HuH-7.5 (cell line): Measurements from ENCODE around the gene FOXL3.
"Not testable (repeated sequence)": the region's sequence is repeated elsewhere in the genome, so short reads cannot be mapped to it uniquely, and the experiment has no call there.

ENCODE experiments used
- DNase-seq: peaks from one replicate; pipeline ENCODE4 v3.0.0; 2011; ENCODE audit warnings: low spot score

The FOXL3 gene

DNA sequence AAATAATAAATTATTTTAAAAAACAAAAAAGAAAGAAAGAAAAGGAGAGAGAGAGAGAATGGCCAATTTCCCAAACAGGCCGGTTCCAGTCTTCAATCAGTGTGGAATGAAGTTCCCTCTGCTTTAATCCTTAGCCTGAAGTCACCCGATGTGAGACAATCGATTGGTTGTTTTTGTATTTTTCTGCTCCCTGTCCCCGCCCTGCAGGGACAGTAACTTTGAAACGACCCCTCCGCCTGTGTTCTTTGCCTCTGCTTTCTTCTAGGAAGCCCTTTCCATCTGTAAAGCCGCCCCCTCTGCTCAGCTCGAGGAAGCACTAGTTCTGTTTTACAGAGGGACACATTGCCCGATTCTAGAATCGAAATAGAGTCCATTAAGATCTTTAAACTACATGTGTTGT, 33.4 kb downstream of the FOXL3 start:
- no peak for DNase-seq

DNA sequence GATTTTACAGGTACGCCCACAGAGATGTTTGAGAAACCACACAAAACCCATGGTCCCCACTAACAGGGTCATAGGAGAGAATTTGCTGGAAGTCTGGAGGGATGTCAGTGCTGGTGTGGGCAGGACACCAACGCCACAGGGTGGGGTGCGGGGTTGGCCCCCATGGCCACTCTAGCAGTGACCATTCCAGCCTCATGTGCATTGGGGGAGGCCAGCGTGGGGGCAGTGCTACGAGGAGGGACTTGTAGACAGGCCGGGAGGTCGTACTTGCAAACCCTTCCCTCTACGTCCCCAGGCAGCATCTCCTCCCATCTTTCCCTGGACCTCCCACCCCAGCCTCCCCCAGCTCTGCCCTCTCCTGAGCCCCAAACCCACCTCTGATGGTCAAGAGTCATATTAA, 34.0 kb downstream of the FOXL3 start:
- DNase-seq, result no peak

DNA sequence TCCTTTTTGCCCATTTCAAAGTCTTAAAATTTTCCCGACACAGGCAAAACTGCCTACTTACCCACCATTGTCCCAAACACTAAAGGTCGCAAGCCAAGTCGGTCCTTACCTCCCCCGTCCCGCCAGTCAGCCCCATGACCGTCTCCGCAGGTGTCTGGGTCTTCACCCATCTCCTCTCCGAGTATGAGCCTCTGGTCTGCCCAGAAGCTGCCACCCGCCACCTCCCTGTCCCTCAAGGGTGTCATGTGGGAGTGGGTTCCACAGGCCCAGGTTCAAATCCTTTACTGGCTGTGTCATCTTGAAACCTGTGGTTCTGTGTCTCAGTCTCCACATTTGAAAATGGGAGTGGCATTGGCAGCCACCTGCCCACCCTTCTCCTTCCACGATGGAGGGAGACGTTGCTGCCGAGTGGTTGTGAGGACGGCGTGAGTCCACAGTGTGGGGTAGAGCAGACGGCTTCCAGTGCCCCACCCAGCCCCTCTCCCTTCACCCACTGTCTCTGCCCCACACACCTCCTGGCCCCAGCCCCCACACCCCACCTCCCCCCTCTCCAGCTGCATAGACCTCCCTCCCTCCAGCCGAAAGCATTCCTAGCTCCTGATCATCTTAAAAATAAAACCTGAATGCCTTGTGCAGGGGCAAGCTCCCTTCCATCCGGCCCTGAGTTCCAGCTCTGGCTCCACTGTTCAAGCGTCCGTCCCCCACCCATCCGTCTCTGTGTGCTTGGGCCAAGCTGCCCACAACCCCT, 35.3 kb downstream of the FOXL3 start:
- DNase-seq, result no peak

DNA sequence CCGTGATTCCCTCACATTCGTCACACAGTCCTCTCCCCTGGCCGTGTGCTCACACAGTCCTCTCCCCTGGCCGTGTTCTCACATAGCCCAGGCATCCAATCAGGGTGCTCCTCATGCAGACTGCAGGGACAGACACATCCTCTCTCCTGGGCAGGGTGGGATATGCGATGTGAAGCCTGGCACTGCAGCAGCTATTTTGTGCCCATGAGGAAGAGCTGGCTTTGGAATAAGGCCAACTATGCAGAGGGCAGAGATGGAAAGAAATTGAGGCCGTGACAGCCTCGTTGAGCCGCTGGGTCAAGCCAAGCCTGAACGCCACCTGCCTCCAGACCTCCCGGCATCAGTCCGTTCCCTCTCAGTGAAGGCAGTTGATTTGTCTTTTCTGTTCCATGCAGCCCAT, 35.8 kb downstream of the FOXL3 start:
- DNase-seq, result no peak

DNA sequence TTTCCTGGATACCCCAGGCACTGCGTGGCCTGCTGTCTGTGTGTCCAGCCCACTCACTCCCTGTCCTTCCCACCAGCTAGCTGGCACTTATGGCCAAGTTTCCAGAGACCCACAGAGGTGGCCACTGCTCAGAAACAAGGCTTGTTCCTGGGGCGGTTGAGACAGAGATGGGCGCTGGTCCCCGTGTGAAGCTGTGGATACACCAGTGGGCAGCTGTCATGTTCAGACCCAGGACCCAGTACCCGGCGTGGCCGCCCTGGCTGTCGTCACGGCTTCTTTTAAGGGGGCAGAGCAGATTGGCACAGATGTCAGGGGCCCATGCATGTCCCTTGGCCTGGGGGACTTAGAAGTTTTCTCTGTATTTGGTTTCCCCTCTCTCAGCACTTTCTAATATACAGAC, 36.3 kb downstream of the FOXL3 start:
- DNase-seq, result no peak

DNA sequence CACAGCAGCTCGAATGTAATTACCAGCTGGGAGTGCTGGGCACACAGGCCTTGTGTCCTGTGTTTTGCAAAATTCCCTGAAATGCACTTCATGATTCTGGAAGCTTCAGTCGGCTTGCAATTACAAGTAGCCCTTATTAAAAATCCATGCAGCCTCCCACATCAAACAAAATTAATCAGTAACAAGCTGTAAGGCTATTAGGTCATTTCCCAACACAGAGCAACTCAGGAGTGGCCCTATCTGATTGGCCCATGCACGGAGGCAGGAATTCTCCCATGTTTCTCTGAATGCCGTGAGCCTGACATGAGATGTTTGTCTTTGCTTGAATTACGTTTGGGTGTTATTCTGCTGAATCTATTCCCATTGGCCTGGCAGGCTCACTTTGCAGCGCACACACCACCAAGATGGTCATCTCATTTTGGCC, 36.9 kb downstream of the FOXL3 start:
- DNase-seq, result peak; percentile 68

DNA sequence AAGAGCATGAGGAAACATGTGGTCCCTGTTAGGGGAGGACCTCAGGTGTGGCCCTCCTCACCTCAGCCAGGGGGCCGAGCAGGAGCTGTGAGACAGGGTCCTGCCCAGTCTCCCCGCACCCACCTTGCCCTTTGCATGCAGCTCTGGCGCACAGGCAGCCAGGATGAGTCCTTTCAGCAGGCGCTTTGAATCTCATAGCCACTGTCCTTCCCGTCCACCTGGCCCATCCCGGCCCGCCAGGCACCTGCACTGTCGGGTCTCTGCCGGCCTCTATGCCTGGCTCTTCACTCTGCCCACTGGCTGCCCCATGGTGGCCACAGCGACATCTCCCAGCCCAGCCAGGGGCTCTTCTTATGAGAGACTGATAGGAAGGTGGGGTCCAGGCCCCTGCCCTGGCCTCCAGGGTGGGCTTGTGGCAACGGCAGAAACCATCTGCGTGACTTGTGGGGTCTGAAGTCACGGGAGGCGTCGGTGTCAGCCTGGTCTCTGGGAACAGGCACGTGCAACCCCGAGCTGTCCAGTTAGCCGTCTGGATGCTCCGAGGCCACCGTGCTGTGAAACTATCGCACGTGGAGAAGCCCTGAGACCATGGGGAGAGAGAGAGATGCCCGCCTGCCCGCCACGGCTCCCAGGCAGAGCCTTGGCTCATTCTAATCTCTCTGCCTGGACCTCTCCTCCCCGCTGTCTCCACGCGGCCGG, 37.4 kb downstream of the FOXL3 start:
- DNase-seq, result no peak

DNA sequence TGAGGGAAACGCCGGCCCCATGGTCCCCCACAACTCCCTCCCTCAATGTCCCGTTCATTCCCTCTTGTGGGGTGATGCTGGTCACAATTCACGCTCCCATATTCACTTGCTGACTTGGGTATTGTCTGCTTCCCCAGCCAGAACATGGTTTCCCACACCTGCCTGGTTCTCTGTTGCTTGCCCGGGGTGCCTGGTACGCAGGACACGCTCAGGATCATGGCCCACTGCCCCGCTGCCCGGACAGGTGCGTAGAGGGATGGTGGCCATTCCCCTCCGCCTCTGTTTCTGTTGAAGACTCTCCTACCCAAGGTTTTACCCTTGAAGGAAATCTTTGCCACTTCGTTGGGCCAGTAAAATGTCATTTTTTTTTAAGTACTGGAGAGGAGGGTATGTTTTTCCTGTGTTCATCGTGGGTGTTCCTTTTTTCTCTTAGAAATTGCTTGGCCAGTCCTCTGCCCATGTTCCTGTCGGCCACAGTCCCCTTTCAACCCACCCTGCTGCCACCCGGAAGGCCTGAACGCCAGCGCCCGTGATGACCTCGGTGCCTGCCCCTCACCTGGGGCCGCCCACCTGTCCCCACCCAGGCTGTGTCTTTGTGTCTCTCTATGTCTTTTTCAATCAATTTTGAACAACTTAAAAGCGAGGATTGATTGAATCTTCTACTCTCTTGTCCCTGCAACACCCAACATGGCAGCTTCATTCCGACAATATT, 38.2 kb downstream of the FOXL3 start:
- DNase-seq, result no peak

DNA sequence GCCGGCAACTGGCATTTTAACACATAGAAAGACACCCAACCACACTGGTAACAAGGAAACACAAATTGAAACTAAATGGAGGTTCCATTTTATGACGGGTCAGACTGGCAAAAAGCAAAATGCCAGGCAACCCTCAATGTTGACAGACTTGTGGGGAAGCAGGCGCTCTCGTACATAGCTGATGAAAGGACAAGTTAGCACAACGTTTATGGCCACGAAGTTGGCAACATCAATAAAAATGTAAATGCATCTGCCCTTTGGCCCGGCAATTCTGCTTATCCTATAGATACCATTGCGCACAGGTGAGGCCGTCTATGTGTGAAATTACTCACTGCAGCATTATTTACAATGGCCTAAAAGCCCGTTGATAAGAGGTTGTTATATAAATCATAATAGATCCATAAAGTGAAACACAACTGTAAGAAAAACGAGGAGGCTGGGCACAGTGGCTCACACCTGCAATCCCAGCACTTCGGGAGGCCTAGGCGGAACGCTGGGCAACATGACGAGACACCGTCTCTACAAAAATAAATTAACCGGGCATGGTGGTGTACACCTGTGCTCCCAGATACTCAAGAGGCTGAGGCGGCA, 39.8 kb downstream of the FOXL3 start:
- no peak for DNase-seq

DNA sequence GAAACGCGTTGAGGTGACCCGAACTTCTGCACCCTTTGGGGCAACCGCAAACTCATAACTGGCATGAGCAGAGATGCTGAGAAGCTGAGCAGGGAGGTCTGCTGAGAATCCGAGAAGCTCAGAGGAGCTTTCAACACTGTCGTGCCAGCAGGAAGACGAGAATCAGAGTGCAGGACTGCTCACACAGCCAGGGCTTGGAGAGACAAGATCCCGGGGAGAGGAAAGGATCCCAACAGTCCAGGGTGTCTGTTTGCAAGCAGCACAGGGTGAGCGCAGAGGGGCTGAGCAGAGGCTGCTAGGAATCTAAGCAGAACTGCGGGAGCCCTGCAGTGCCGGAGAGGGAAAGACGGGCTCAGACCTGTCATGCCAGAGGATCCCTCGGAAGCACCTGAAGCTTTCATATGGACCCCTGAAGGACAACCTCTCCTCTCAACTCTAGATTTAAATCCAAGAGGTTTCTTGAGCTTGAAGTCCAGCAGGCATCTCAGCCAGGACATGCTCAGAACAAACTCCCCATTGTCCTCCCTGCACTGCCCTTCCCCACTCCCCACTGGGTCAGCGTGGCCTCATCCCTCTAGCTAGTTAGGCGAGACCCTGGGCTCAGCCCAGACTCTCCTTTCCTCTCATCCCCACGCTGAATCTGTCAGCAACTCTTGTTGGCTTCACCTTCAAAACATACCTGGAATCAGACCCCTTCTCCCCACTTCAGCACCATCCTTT, 40.7 kb downstream of the FOXL3 start:
- no peak for DNase-seq

DNA sequence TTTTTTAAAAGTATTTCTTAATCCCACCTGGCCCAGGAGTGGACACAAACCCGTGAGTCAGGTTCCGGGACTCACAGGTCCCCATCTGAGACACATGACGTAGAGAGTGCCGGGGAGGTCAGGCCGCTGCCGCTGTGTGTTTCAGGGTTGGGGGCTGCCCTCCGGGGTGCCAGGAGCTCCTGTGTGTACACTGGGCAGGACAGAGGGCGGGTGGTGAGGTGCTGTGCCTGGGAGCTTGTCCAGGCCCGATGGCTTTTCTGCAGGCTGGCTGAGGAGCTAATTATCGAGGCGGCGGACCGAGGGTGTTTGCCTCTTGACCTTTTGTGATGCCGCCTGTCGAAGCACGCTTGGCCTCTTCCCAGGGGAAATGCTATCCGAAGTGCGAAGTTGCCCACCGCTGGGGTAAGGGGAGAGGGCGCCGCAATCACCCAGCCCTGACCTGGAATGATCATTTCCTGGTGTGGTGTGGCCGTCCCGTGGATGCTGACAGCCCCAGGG, 42.1 kb downstream of the FOXL3 start:
- DNase-seq, result no peak

DNA sequence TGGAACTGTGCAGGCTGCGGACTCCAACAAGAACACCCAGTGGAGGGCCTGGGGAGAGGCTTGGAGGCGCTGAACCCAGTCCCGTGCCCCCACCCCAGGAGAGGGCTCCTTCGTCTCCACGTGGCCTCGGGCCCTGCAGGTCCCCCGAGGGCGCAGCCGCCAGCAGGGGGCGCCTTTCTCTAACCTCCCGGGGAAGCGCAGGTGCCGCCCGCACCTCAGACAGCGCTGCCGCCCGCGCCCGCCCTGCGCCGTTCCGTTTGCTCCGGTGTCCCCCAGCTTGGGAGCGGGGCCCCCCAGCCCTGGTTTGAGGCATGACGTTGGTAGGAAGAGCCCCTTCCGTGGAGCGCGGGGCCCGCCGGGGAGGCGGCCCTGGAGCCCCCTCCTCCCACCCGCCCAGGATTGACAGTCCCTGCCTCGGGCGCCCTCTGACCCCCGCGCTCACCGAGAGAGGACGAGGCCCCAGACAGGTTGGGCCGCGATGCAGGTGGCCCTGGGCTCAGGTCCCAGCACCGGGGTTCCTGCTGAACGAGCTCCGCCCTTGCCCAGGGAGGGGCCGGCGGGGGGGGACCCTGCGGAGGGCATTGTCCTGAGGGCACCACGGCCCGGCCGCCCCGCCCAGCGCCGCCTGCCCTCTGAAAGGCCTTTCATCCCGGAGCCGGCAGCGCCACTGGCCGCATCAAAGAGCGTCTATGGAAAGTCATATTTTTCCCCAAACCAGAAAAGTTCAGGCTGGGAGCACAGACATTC, 42.8 kb downstream of the FOXL3 start:
- DNase-seq, result peak; percentile 97

DNA sequence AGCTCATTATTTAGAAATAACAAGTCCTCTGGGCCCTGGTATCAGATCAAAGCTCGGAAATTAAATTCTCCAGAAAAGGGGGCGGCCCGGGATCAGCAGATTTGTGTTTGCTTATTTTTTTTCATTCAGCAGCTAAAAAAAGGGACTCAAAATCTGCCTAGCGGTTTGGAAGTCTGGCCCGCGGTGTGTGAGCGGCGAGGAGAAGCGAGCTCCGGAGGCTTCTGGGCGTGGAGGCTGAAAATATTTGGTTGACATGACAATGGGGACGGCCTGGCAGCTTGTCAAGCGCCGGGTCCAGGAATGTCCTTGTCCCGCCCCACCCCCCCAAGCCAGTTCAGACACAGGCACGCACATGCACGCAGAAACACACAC, 43.4 kb downstream of the FOXL3 start:
- peak; percentile 63 for DNase-seq

DNA sequence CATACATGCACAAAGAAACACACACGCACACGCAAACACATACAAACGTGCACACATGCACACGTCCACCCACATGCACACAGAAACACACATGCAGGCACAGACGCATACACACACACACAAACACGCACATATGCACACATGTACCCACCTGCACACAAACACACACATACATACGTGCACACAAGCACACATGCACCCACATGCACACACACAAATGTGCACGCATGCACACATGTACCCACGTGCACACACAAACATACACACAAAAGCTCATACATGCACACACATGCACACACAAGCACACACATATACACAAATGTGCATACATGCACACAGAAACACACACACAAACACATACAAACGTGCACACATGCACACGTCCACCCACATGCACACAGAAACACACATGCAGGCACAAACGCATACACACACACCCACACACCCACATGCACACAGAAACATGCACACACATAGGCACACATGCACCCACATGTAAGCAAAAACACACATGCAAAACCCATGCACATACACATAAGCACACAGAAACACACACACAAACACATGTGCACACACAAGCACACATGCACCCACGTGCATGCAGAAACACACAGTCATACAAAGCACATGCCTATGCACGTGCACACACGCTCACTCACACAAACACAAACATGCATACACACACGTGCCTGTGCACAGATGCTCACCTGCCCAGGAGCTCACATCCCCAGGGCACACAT, 44.8 kb downstream of the FOXL3 start:
- no peak for DNase-seq

DNA sequence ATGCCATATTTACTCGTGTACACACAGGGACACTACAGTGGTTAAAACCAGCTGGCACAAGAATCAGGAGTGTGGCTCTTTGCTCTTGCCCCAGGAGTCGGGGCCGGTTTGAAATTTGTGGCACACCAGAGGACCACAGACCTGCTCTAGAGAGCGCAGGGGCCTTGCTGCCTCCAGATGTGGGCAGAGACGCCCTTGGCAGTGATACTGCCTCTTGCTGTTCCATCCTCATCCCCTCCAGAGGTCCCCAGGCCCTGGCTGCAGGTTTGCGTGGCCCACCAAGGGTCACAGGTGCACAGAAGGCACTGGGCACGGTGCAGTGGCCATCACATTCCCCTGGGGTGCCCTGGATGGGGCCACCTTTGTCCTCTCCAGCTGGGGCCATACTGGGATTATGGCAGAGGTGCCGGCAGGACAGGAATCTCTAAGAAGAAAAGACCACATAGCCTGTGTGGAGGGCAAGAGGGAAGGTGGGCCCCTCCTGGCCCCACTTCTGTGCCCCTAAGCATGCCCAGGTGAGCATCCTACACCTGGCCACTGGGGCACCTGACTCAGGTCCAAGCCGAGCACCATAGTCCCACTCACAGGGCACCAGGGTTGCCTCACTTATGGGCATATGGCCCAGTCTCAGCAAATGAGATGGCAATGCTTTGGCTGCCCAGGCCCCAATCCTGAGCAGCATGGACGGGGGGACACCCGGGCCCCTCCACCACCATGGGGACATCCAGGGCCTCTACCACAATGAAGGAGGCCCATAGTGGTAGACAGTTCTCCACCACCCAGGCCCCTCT, 45.6 kb downstream of the FOXL3 start:
- no peak for DNase-seq

DNA sequence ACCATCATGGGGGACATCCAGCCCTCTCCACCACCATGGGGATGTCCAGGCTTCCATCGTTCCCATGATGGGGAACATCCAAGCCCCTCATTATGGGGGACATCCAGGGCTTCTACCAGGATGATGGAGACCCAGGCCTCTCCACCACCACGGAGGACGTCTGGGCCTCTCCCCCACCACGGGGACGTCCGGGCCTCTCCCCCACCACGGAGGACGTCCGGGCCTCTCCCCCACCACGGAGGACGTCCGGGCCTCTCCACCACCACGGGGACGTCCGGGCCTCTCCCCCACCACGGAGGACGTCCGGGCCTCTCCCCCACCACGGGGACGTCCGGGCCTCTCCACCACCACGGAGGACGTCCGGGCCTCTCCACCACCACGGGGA, 46.2 kb downstream of the FOXL3 start:
- DNase-seq, result not testable (repeated sequence)

DNA sequence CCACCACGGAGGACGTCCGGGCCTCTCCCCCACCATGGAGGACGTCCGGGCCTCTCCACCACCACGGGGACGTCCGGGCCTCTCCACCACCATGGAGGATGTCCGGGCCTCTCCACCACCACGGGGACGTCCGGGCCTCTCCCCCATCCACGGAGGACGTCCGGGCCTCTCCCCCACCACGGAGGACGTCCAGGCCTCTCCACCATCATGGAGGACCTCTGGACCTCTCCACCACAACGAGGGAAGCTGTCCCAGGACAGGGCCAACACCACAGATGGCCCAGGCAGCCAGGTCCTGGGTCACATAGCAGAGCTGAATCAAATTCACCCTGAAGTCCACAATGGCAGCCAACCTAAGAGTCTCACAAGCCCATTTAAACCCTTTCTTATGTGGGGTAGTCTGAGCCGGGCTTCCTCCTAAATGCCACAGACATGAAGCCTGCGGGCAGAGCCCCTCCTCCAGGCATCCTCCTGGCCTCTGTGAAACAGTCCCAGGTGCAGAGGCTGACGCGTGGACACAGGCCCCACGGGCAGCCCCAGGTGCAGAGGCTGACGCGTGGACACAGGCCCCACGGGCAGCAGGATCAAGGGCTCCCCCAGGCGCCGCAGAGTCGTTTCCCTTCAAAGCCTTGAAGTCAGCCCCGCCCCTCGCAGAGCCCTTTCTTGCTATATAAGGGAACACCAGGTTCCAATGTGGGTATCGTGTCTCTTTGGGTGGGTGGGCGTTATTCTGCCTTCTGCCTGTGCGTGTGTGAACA, 47.0 kb downstream of the FOXL3 start:
- DNase-seq, result no peak

DNA sequence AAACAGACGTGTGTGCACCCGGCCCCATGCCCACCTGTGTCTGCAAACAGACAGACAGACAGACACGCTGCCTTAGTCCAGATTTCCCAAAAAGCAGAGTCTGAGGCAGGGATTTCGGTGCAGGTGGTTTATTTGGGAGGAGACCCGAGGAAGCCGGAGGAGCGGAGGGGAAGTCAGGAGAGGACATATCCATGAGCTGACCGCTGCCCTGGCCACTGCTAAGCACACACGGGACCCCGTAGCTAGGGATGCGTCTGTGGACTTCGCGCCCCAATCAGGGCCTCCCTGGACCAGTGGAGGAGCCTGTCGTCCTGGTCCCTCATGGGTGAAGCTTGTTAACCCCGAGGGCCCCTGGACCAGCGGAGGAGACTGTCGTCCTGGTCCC, 47.6 kb downstream of the FOXL3 start:
- no peak for DNase-seq
